Endothelial cell of hepatic sinusoid (primary cell): ENCODE measurements around the gene TDP1.

Source experiments
- in situ Hi-C: cut with HindIII; loops from 2 replicates; pipeline ENCODE4 v1.10.0; 2017; ENCODE audit warnings: low sequenced_read_pairs

Gene TDP1

GRCh38 chr14:89936654-89937185 lies 19.0 kb upstream of the TDP1 start:
- in situ Hi-C loops: no loop called here

- in situ Hi-C loops: no loop called here
These were observed 13.8 kb upstream of the TDP1 start for GRCh38 chr14:89941830-89942377.

GRCh38 chr14:89947344-89947743 lies 8.4 kb upstream of the TDP1 start:
- in situ Hi-C loops: no loop called here

- in situ Hi-C loops: no loop called here
These were observed 3.2 kb upstream of the TDP1 start for GRCh38 chr14:89952576-89952975.

GRCh38 chr14:89953602-89954001 lies 2.1 kb upstream of the TDP1 start:
- in situ Hi-C loops: no loop called here

- in situ Hi-C loops: no loop called here
These were observed 1.4 kb upstream of the TDP1 start, which contains the start of gene EFCAB11 for GRCh38 chr14:89954070-89955021. TSS of gene EFCAB11 (minus strand) at chr14:89954730. CDS start at chr14:89954660, 70 bp downstream.

GRCh38 chr14:89955022-89955744 lies 544 bp upstream of the TDP1 start:
- in situ Hi-C loops: no loop called here

DNA sequence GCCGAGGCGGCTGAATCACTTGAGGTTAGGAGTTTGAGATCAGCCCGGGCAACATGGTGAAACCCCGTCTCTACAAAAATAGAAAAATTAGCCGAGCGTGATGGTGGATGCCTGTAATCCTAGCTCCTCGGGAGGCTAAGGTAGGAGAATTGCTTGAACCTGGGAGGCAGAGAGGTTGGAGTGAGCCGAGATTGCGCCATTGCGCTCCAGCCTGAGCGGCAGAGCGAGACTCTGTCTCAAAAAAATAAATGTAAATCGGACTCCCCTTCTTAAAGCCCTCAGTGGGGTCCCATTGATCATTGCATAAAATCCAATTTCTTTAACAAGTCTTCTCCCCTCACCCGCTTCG lies 908 bp downstream of the TDP1 start:
- in situ Hi-C loops: no loop called here

- in situ Hi-C loops: no loop called here
These were observed 1.6 kb downstream of the TDP1 start for GRCh38 chr14:89957376-89957775.

- in situ Hi-C loops: no loop called here
These were observed 2.1 kb downstream of the TDP1 start for GRCh38 chr14:89957791-89958190.

DNA sequence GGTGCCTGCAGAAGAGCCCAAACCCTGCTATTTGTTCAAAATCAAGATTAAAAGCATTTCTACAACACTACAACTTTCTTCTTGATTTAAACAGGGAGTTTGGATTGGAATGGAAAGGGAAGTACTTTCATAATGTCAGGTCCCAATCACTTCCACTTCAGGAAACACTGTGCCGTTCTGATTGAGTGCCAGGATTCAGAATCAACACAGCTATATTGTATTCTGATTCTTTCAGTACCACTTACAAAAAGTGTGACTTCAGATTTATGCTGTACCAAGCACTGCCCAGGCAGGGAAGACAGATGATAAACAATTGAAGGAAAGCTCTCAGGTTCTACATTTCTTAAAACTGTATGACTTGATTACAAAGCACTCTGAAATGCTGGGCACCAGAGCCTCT lies 3.2 kb downstream of the TDP1 start:
- in situ Hi-C loops: no loop called here

GRCh38 chr14:89959853-89960445 lies 4.2 kb downstream of the TDP1 start:
- in situ Hi-C loops: no loop called here

- in situ Hi-C loops: no loop called here
These were observed 5.2 kb downstream of the TDP1 start for GRCh38 chr14:89960914-89961313.

GRCh38 chr14:89963288-89963978 lies 7.7 kb downstream of the TDP1 start:
- in situ Hi-C loops: no loop called here

GRCh38 chr14:89965839-89966238 lies 10.1 kb downstream of the TDP1 start:
- in situ Hi-C loops: no loop called here

GRCh38 chr14:89973234-89973823 lies 17.6 kb downstream of the TDP1 start:
- in situ Hi-C loops: no loop called here

DNA sequence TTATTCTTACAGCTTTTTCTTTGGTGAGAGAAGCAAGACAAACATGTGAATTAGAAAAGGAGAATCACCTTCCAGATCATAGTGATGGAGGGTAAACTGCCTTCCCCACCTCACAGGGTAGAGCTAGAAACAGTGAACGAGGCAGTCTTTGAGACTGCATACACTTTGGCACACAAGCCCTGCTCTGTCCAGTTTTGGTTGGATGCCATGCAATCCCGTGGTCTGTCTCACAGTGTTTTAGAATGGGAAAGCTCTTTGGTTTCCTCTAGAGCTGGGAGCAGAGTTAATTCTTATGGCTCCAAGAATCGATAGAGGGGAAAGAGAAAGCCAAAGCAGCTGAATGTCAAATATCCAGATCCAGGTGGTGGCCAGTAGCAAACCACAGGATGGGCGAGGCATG lies 21.9 kb downstream of the TDP1 start:
- in situ Hi-C loops: loop anchor here (25.0 kb wide), 1 partner anchor 260 kb away; no protein-coding TSS in a partner anchor

- in situ Hi-C loops: loop anchor here (25.0 kb wide), 1 partner anchor 259 kb away; no protein-coding TSS in a partner anchor
These were observed 22.9 kb downstream of the TDP1 start for GRCh38 chr14:89978656-89979055.

GRCh38 chr14:89983375-89983774 lies 27.6 kb downstream of the TDP1 start:
- in situ Hi-C loops: loop anchor here (25.0 kb wide), 1 partner anchor 254 kb away; no protein-coding TSS in a partner anchor
